Neutrophil (primary cell): Measurements from ENCODE around the gene ASB17.

ENCODE experiments used
- H3K27ac ChIP-seq: fragments of 200-600 bp; sonication (generic); 2 replicates; pipeline ENCODE4 v1.5.1; 2016; ENCODE audit warnings: mild to moderate bottlenecking, moderate library complexity
- H3K27me3 ChIP-seq: fragments of 200-600 bp; sonication (generic); 2 replicates; pipeline ENCODE4 v1.6.0; 2016; ENCODE audit warnings: mild to moderate bottlenecking
- H3K36me3 ChIP-seq: fragments of 200-600 bp; sonication (generic); 2 replicates; pipeline ENCODE4 v1.5.1; 2017
- H3K4me1 ChIP-seq, 2 experiments: fragments of 200-600 bp in 1 of 2; sonication (generic) in 1 of 2; 1 replicate in 1 of 2; 2 replicates in 1 of 2; pipeline versions ENCODE4 v1.5.1 to v1.6.1; 2013 to 2016; ENCODE audit warnings: low read depth in 1 of 2, low read length in 1 of 2, mild to moderate bottlenecking in 1 of 2, moderate library complexity in 1 of 2; ENCODE audit not compliant: control insufficient read depth in 1 of 2, insufficient read depth in 1 of 2
- H3K4me3 ChIP-seq, 2 experiments: fragments of 200-600 bp in 1 of 2; sonication (generic) in 1 of 2; 1 replicate in 1 of 2; 2 replicates in 1 of 2; pipeline ENCODE4 v1.5.1; 2013 to 2016; ENCODE audit warnings: low read depth in 1 of 2, low read length in 1 of 2, mild to moderate bottlenecking in 1 of 2, moderate library complexity in 1 of 2
- H3K9me3 ChIP-seq: fragments of 200-600 bp; sonication (generic); 2 replicates; pipeline ENCODE4 v1.5.1; 2016
- CTCF ChIP-seq: fragments of 200-600 bp; sonication (generic); IDR thresholded peaks from 2 replicates; pipeline ENCODE4 v1.5.1; 2016; ENCODE audit warnings: antibody characterized with exemption

ASB17 gene

GRCh38 chr1:75879985-75880384 lies 52.2 kb downstream of the ASB17 start:
- H3K4me3 ChIP-seq = no peak overlapping the region
- no peak overlapping the region for H3K27ac ChIP-seq
- H3K9me3 ChIP-seq = no peaks in the 10 kb centered on the region
- no peaks in the 10 kb centered on the region for H3K4me1 ChIP-seq
- no peak for TF ChIP-seq CTCF
- H3K27me3 ChIP-seq = no peaks in the 10 kb centered on the region
- no peaks in the 10 kb centered on the region for H3K36me3 ChIP-seq

- TF ChIP-seq CTCF = no peak
- Histone ChIP-seq H3K27me3 (no peaks in the 10 kb centered on the region), H3K4me3 (no peak overlapping the region), H3K4me1 (no peaks in the 10 kb centered on the region), H3K9me3 (no peaks in the 10 kb centered on the region), H3K36me3 (no peaks in the 10 kb centered on the region), H3K27ac (no peak overlapping the region)
These were observed 61.3 kb downstream of the ASB17 start for GRCh38 chr1:75870951-75871350.
